ENCODE data around the gene USP7. TPM values are rescaled to one million over a fixed set of nuclear protein-coding genes. Genes with fewer than 3 reads are reported as not detected.

Gene USP7
- polyA plus RNA-seq, 1 donor (not counting 4 experiments of a cell fraction or from before 2014, with no cell fraction given), result 63.4 TPM

DNA sequence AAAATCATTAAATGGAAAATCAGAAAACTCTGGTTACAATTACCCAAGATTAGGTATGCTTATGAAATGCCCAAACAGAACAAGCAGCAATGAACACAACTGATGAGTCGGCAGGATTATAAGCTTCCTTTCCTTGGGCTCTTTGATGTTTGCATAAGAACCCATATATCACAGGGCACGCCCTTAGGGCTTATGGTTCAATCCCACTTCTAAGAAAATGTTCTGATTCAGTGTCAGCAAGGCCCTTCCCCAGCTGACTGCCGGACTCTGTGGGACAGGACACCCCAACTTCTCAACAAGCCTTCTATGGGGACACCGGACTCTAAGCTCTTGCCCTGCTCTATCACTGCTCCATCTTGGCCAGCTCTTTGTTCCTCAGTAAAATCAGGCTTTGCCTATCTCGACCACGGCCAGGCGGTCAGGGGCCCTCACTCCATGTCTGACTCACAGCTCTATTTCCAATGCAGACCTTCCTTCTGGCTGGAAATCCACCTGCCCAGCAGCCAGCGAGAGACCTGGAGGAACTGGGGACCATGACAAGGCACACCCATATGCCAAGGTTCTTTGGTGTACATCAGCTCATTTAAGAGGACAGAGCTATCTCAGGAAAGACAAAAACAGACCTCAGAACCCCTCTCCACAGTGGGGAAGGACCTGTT lies 54.8 kb downstream of the USP7 start:
- dilution Hi-C loops (cut with MboI; ENCODE audit: extremely low pct_ligation_motif_present, low sequenced_read_pairs), result no loop called here
- Histone ChIP-seq H3K9me3 (ENCODE audit: control insufficient read depth, low read depth, low read length) (no peaks in the 10 kb centered on the region), H2AFZ (ENCODE audit: control insufficient read depth, low read length) (no peak overlapping the region), H3K27ac (ENCODE audit: control insufficient read depth, insufficient read depth, low read length) (no peak overlapping the region), H3K79me2 (ENCODE audit: control insufficient read depth, insufficient read depth, low read length) (peaks cover 12% of the 10 kb centered on the region), H3K4me2 (ENCODE audit: control insufficient read depth, extremely low read depth, insufficient read depth, low read depth, low read length) (no peak overlapping the region), H3K4me3 (ENCODE audit: control insufficient read depth in 2 of 3, extremely low read depth in 1 of 3, insufficient read depth in 2 of 3, low read depth in 1 of 3, low read length in 3 of 3) (no peak overlapping the region), H3K9me1 (ENCODE audit: control insufficient read depth, extremely low read depth, insufficient read depth, low read length) (no peaks in the 10 kb centered on the region), H3K9ac (ENCODE audit: control insufficient read depth, extremely low read depth, insufficient read depth, low read length) (no peak overlapping the region), H4K20me1 (ENCODE audit: control insufficient read depth, extremely low read depth, insufficient read depth, low read length) (no peaks in the 10 kb centered on the region), H3K36me3 (ENCODE audit: control insufficient read depth in 2 of 2, extremely low read depth in 1 of 2, insufficient read depth in 2 of 2, low read length in 2 of 2) (peaks cover 30 to 44% of the 10 kb centered on the region in 2 experiments), H3K27me3 (ENCODE audit: control insufficient read depth, extremely low read depth, insufficient read depth, low read length) (no peaks in the 10 kb centered on the region), H3K4me1 (ENCODE audit: control insufficient read depth, extremely low read depth, insufficient read depth, low read length) (no peaks in the 10 kb centered on the region)
- TF ChIP-seq, protein P1, sequence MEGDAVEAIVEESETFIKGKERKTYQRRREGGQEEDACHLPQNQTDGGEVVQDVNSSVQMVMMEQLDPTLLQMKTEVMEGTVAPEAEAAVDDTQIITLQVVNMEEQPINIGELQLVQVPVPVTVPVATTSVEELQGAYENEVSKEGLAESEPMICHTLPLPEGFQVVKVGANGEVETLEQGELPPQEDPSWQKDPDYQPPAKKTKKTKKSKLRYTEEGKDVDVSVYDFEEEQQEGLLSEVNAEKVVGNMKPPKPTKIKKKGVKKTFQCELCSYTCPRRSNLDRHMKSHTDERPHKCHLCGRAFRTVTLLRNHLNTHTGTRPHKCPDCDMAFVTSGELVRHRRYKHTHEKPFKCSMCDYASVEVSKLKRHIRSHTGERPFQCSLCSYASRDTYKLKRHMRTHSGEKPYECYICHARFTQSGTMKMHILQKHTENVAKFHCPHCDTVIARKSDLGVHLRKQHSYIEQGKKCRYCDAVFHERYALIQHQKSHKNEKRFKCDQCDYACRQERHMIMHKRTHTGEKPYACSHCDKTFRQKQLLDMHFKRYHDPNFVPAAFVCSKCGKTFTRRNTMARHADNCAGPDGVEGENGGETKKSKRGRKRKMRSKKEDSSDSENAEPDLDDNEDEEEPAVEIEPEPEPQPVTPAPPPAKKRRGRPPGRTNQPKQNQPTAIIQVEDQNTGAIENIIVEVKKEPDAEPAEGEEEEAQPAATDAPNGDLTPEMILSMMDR (optimal IDR thresholded peaks at IDR 0.05 in 1 of 3, IDR thresholded peaks at IDR 0.05 in 1 of 3, conservative IDR thresholded peaks at IDR 0.05 in 1 of 3; ENCODE audit: extremely low read depth in 1 of 3, insufficient read depth in 2 of 3, low read length in 3 of 3), result no peak
- TF ChIP-seq EZH2 (IDR thresholded peaks at IDR 0.05; ENCODE audit: low read length), result no peak
- no peak for FAIRE-seq
- DNase-seq (ENCODE audit: low read depth, low spot score), result no peak

GRCh38 chr16:8907096-8907495 lies 56.6 kb downstream of the USP7 start:
- Histone ChIP-seq H4K20me1 (ENCODE audit: control insufficient read depth, extremely low read depth, insufficient read depth, low read length) (no peaks in the 10 kb centered on the region), H3K4me3 (ENCODE audit: control insufficient read depth in 2 of 3, extremely low read depth in 1 of 3, insufficient read depth in 2 of 3, low read depth in 1 of 3, low read length in 3 of 3) (no peak overlapping the region), H3K36me3 (ENCODE audit: control insufficient read depth in 2 of 2, extremely low read depth in 1 of 2, insufficient read depth in 2 of 2, low read length in 2 of 2) (peaks cover 37 to 55% of the 10 kb centered on the region in 2 experiments), H3K9ac (ENCODE audit: control insufficient read depth, extremely low read depth, insufficient read depth, low read length) (no peak overlapping the region), H3K9me1 (ENCODE audit: control insufficient read depth, extremely low read depth, insufficient read depth, low read length) (no peaks in the 10 kb centered on the region), H3K4me2 (ENCODE audit: control insufficient read depth, extremely low read depth, insufficient read depth, low read depth, low read length) (no peak overlapping the region), H3K27me3 (ENCODE audit: control insufficient read depth, extremely low read depth, insufficient read depth, low read length) (no peaks in the 10 kb centered on the region), H3K27ac (ENCODE audit: control insufficient read depth, insufficient read depth, low read length) (no peak overlapping the region), H3K4me1 (ENCODE audit: control insufficient read depth, extremely low read depth, insufficient read depth, low read length) (no peaks in the 10 kb centered on the region), H3K79me2 (ENCODE audit: control insufficient read depth, insufficient read depth, low read length) (peaks cover 10% of the 10 kb centered on the region), H2AFZ (ENCODE audit: control insufficient read depth, low read length) (no peak overlapping the region), H3K9me3 (ENCODE audit: control insufficient read depth, low read depth, low read length) (no peaks in the 10 kb centered on the region)
- TF ChIP-seq, protein P1 (optimal IDR thresholded peaks at IDR 0.05 in 1 of 3, IDR thresholded peaks at IDR 0.05 in 1 of 3, conservative IDR thresholded peaks at IDR 0.05 in 1 of 3; ENCODE audit: extremely low read depth in 1 of 3, insufficient read depth in 2 of 3, low read length in 3 of 3), result no peak
- FAIRE-seq, result no peak
- no peak for DNase-seq (ENCODE audit: low read depth, low spot score)
- dilution Hi-C loops (cut with MboI; ENCODE audit: extremely low pct_ligation_motif_present, low sequenced_read_pairs), result no loop called here
